ENCODE results near the gene FBL.

The FBL gene

GRCh38 chr19:39833160-39833463 lies 13.1 kb downstream of the FBL start:
- H3K4me3 ChIP-seq (ENCODE audit: low read depth, low read length): peak overlapping the region; percentile 70
- no peak for DNase-seq (ENCODE audit: low read depth)
- no peak for TF ChIP-seq CTCF (IDR thresholded peaks at IDR 0.05; ENCODE audit: insufficient read depth, low read depth, low read length, missing control alignments)

DNA sequence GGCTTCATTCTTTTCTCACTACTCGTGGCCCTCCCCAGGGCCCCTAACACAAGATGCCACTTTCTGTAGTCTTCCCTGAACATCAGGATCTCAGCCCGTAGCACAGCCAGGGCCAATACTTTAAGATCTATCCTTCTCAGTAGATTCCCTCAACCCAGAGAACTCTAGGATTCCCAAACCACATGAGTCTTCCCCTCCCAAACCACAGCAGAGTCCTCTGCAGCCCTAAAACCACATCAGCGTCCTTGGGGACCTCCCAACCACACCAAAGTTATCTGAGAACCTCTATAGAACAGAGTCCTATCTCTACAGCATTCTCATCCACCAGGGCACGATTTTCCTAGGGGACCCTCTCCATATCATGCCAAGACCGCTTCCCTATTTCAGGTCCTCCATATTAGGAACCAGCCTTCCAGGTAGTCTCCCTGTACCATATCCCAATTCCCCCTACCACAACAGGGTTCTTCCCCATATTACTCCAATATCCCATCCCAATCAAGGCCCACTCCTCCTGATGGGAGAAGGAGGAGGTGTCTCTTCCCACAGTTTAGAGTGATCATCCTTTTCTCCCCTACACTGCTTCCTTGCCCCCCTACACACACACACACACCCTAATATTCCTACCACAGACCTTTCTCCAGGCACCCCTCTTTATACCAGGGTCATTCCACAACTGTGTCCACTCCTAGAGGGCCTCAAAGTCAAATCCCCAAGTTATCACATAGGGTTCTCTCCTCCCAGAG lies 13.7 kb downstream of the FBL start:
- no peak for DNase-seq (ENCODE audit: low read depth)
- peak overlapping the region; percentile 70 for H3K4me3 ChIP-seq (ENCODE audit: low read depth, low read length)
- TF ChIP-seq CTCF (IDR thresholded peaks at IDR 0.05; ENCODE audit: insufficient read depth, low read depth, low read length, missing control alignments): no peak

- no peak overlapping the region for H3K4me3 ChIP-seq (ENCODE audit: low read depth, low read length)
- DNase-seq (ENCODE audit: low read depth): no peak
- no peak for TF ChIP-seq CTCF (IDR thresholded peaks at IDR 0.05; ENCODE audit: insufficient read depth, low read depth, low read length, missing control alignments)
These were observed 14.5 kb downstream of the FBL start for GRCh38 chr19:39831679-39832078.

DNA sequence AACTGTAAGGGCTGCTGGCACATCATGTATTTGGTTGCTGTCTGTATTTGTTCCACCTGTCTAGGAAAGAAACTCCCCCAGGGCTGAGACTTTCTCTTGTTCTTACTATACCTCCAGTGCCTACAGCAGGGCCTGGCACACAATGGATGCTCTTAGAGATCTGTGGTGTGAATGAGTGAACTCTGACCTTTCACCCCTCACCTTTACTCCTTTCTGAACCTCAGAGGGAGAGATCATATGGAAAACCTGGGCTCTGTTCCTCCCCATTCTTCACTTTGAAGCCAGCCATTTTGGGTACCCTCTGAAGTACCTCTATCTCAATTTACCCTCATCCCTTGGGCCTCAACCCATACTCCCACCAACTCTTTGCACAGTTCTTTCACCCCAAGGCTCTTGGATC lies 15.3 kb downstream of the FBL start:
- DNase-seq (ENCODE audit: low read depth): no peak
- H3K4me3 ChIP-seq (ENCODE audit: low read depth, low read length): no peak overlapping the region
- no peak for TF ChIP-seq CTCF (IDR thresholded peaks at IDR 0.05; ENCODE audit: insufficient read depth, low read depth, low read length, missing control alignments)

- H3K4me3 ChIP-seq (ENCODE audit: low read depth, low read length): no peak overlapping the region
- TF ChIP-seq CTCF (IDR thresholded peaks at IDR 0.05; ENCODE audit: insufficient read depth, low read depth, low read length, missing control alignments): no peak
- DNase-seq (ENCODE audit: low read depth): no peak
These were observed 15.8 kb downstream of the FBL start for GRCh38 chr19:39830406-39830805.

DNA sequence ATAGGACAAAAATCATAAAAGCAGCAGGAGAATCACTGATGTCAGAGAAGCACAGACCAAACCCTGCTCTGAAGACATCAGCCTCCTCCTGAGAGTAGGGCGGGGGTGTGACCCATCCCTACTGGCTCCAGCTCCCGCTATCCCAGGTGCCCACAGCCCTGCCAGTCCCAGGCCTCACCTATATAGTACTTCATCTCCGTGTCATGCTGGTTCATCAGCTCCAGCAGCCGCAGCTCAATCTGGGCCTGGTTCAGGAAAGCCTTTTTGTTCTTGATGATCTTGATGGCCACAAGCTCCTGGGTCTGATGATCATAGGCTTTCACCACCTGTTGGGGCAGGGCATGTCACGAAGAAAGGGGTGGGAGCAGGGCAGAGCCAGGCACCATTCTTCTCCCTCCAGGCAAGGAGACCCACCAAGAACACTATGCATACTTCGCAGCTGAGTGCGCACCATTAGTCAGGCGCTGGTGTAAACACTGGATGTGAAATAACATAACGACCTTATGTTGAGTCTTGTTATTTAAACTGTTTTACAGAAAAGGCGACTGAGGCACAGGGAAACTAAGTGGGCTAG lies 16.4 kb downstream of the FBL start:
- no peak for TF ChIP-seq CTCF (IDR thresholded peaks at IDR 0.05; ENCODE audit: insufficient read depth, low read depth, low read length, missing control alignments)
- H3K4me3 ChIP-seq (ENCODE audit: low read depth, low read length): no peak overlapping the region
- no peak for DNase-seq (ENCODE audit: low read depth)

DNA sequence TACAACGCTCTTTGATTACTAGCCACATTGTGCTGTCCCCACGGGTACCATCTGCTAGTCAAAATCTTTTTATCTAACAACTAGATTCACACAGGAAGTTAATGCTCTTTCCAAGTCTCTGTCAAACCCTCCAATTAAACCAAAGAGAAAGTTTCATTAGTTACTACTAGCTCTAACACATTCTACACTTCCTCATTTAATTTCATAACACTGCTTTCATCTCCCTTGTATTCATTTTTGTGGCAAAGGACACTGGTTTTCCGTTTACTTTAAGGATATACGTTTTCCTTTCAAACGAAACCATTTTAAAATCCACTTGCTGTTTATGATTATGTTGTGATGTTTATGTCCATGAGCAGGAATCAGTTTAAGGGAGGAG lies 17.5 kb downstream of the FBL start:
- DNase-seq (ENCODE audit: low read depth): no peak
- H3K4me3 ChIP-seq (ENCODE audit: low read depth, low read length): no peak overlapping the region
- no peak for TF ChIP-seq CTCF (IDR thresholded peaks at IDR 0.05; ENCODE audit: insufficient read depth, low read depth, low read length, missing control alignments)
